ENCODE measurements around the gene CSF3R. TPM values are rescaled to one million over a fixed set of nuclear protein-coding genes. Genes with fewer than 3 reads are reported as not detected.

Gene CSF3R
- total and polyA plus RNA-seq, 9 of the 15 experiments (the other 6 are each of a cell fraction or from before 2014, with no cell fraction given) = 0.21 to 0.86 (median 0.40) TPM; not detected in 1

DNA sequence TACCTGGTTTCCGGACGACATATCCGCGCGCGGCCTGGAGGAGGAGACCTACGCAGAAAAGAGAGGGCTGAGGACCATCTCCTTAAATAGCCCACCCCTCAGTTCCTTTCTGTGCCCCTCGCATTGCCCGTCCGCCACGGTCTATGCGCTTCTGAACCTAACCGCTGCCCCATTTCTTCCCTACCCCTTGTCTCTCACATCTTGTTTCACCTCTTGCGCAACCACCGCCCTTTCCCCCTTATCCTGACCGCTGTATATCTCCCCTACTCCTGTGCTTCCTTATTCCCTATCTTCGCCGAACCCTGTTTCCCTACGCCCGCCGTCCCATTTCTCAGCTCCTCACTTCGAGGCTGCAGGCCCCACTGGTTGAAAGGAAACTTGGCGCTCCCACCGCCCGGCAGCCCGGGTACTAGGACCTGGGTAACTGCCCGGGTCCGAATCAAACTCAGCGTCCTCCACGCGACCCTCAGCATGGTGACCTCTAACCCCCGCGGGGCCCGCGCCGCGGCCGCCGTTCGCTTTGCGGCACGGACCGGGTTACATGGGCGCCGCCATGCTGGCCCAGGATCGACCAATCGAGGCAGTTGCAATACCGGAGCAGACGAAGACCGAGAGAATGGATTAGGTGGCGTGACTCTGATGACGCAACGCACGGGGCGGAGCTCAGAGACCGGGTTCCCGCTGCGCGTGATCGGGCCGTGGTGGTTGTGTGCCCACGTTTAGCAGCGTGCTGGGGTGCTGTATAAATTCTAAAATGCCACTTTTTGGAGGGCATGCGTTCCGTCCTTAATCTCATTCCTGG lies 18.7 kb downstream of the CSF3R start, which contains the start of gene MRPS15 (continued):
- TF ChIP-seq, protein P1, sequence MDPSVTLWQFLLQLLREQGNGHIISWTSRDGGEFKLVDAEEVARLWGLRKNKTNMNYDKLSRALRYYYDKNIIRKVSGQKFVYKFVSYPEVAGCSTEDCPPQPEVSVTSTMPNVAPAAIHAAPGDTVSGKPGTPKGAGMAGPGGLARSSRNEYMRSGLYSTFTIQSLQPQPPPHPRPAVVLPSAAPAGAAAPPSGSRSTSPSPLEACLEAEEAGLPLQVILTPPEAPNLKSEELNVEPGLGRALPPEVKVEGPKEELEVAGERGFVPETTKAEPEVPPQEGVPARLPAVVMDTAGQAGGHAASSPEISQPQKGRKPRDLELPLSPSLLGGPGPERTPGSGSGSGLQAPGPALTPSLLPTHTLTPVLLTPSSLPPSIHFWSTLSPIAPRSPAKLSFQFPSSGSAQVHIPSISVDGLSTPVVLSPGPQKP (CRISPR knock-in tag; IDR thresholded peaks at IDR 0.05) = no peak
- TF ChIP-seq EGR1 (conservative IDR thresholded peaks at IDR 0.05) (peak; percentile 35; the same call in 1 of the 2 replicates), ZNF384 (IDR thresholded peaks at IDR 0.05; ENCODE audit: low read depth, low read length) (0 out of 2 replicates have a peak, but pooled peaks have one; percentile 7), ARID1B (IDR thresholded peaks at IDR 0.05) (peak; percentile 75), SMARCB1 (IDR thresholded peaks at IDR 0.05; ENCODE audit: insufficient read length, low read depth) (no peak), TGIF2 (CRISPR knock-in tag; IDR thresholded peaks at IDR 0.05) (peak; percentile 91; the same call in 1 of the 2 replicates), ZZZ3 (IDR thresholded peaks at IDR 0.05) (no peak), MTA3 (IDR thresholded peaks at IDR 0.05; ENCODE audit: borderline replicate concordance) (no peak; the same call in 1 of the 2 replicates), EZH2 (IDR thresholded peaks at IDR 0.05; ENCODE audit: borderline replicate concordance, low read depth, low read length) (no peak), TBP (optimal IDR thresholded peaks at IDR 0.05; ENCODE audit: low read depth, low read length) (peak; percentile 95), KAT7 (CRISPR knock-in tag; IDR thresholded peaks at IDR 0.05; ENCODE audit: borderline replicate concordance) (peak; percentile 96), SIN3A (IDR thresholded peaks at IDR 0.05; ENCODE audit: borderline replicate concordance in 2 of 2, control insufficient read depth in 1 of 2, low read depth in 2 of 2, low read length in 2 of 2) (peak; percentile 97 to 98), HDAC3 (IDR thresholded peaks at IDR 0.05; ENCODE audit: borderline replicate concordance, partially characterized antibody) (no peak), ZNF140 (CRISPR knock-in tag; IDR thresholded peaks at IDR 0.05) (no peak), PHTF2 (CRISPR knock-in tag; IDR thresholded peaks at IDR 0.05) (no peak), SUPT5H (IDR thresholded peaks at IDR 0.05) (peak; percentile 93), PYGO2 (tag; IDR thresholded peaks at IDR 0.05) (no peak), ZEB2 (IDR thresholded peaks at IDR 0.05) (peak; percentile 50; the same call in 1 of the 2 replicates)
- TF ChIP-seq, protein P2, sequence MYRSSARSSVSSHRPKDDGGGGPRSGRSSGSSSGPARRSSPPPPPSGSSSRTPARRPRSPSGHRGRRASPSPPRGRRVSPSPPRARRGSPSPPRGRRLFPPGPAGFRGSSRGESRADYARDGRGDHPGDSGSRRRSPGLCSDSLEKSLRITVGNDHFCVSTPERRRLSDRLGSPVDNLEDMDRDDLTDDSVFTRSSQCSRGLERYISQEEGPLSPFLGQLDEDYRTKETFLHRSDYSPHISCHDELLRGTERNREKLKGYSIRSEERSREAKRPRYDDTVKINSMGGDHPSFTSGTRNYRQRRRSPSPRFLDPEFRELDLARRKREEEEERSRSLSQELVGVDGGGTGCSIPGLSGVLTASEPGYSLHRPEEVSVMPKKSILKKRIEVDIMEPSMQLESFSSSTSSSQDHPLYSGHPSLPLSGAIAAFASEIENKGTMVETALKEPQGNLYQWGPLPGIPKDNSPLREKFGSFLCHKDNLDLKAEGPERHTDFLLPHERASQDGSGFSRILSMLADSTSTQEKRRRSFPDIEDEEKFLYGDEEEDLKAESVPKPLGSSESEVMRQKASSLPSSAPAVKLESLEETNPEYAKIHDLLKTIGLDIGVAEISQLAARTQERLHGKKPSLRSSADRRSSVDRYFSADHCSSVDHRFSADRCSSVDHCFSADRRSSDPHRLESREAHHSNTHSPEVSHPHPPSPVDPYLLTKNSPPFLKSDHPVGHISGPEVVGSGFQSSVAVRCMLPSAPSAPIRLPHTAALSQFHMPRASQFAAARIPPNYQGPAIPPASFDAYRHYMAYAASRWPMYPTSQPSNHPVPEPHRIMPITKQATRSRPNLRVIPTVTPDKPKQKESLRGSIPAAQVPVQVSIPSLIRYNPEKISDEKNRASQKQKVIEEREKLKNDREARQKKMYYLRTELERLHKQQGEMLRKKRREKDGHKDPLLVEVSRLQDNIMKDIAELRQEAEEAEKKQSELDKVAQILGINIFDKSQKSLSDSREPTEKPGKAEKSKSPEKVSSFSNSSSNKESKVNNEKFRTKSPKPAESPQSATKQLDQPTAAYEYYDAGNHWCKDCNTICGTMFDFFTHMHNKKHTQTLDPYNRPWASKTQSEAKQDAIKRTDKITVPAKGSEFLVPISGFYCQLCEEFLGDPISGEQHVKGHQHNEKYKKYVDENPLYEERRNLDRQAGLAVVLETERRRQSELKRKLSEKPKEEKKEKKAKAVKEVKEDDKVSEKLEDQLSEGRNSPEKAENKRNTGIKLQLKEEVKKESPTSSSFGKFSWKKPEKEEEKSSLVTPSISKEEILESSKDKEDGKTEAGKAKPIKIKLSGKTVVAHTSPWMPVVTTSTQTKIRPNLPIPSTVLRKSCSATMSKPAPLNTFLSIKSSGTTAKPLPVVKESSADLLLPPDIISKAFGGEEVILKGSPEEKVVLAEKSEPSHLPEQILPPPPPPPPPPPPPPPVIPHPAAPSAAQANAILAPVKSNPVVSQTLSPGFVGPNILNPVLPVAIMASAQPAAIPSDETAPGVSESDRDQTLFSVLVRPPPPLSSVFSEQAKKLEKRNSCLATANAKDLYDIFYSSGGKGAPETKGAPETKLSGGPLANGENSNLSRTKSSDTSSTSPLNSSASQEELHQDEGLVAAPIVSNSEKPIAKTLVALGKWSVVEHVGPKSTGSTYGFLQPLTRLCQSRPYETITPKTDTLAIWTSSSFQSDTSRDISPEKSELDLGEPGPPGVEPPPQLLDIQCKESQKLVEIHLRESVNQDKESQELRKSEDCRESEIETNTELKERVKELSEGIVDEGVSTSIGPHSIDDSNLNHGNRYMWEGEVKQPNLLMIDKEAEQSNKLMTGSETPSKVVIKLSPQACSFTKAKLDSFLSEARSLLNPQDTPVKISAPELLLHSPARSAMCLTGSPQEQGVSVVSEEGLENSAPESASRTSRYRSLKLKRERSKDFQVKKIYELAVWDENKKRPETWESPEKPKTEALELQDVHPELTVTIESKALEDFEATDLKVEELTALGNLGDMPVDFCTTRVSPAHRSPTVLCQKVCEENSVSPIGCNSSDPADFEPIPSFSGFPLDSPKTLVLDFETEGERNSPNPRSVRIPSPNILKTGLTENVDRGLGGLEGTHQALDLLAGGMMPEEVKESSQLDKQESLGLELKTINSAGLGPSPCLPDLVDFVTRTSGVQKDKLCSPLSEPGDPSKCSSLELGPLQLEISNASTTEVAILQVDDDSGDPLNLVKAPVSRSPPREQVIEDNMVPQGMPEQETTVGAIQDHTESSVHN (IDR thresholded peaks at IDR 0.05; ENCODE audit: borderline replicate concordance in 1 of 2, low read depth in 1 of 2) = peak in 1 of 2 experiments; percentile 16; a peak in 1 of 4 replicates

Measured in K562 (cell line).